Endothelial cell of umbilical vein (primary cell): Measurements from ENCODE around the gene SORCS3.

Source experiments
- EZH2 ChIP-seq: IDR thresholded peaks from 2 replicates; pipeline ENCODE4 v1.6.1; 2012; ENCODE audit warnings: borderline replicate concordance, low read depth, mild to moderate bottlenecking, moderate library complexity, low read length, inconsistent platforms; ENCODE audit not compliant: severe bottlenecking
- FOS ChIP-seq: IDR thresholded peaks from 2 replicates; pipeline ENCODE4 v1.6.1; 2011; ENCODE audit warnings: mild to moderate bottlenecking, low read length, moderate library complexity, borderline replicate concordance; ENCODE audit not compliant: insufficient read depth
- GATA2 ChIP-seq: IDR thresholded peaks from 2 replicates; pipeline ENCODE4 v1.7.0; 2011; ENCODE audit warnings: low read depth, mild to moderate bottlenecking, moderate library complexity, mixed read lengths, low read length; ENCODE audit not compliant: insufficient read length, insufficient read depth
- JUN ChIP-seq: IDR thresholded peaks from 2 replicates; pipeline ENCODE4 v1.6.1; 2011; ENCODE audit warnings: borderline replicate concordance, low read depth; ENCODE audit not compliant: insufficient read length, insufficient read depth
- MYC ChIP-seq: IDR thresholded peaks from one replicate; pipeline ENCODE4 v1.6.1; 2011; ENCODE audit warnings: mild to moderate bottlenecking, low read depth, low read length
- POLR2A ChIP-seq: IDR thresholded peaks from 2 replicates; pipeline ENCODE4 v1.6.1; 2012; ENCODE audit warnings: low read depth, mild to moderate bottlenecking, control low read depth, low read length
- POLR2AphosphoS5 ChIP-seq: IDR thresholded peaks from 2 replicates; pipeline ENCODE4 v1.6.1; 2012; ENCODE audit warnings: low read depth, mild to moderate bottlenecking, control low read depth, low read length, moderate library complexity; ENCODE audit not compliant: insufficient read depth
- TF ChIP-seq, protein P1 (sequence below), 2 donors: IDR thresholded peaks; 1 replicate in 1 of 2; 2 replicates in 1 of 2; pipeline ENCODE4 v1.5.1; 2011; ENCODE audit warnings: low read length in 2 of 2, mild to moderate bottlenecking in 2 of 2, moderate library complexity in 2 of 2, control low read depth in 1 of 2, inconsistent platforms in 1 of 2, low read depth in 1 of 2; ENCODE audit not compliant: insufficient read depth in 1 of 2; ENCODE audit errors: extremely low read depth in 1 of 2
- TF ChIP-seq, protein P2 (sequence below): IDR thresholded peaks from 2 replicates; pipeline ENCODE4 v1.6.1; 2011; ENCODE audit not compliant: insufficient read depth, insufficient read length

DNA sequence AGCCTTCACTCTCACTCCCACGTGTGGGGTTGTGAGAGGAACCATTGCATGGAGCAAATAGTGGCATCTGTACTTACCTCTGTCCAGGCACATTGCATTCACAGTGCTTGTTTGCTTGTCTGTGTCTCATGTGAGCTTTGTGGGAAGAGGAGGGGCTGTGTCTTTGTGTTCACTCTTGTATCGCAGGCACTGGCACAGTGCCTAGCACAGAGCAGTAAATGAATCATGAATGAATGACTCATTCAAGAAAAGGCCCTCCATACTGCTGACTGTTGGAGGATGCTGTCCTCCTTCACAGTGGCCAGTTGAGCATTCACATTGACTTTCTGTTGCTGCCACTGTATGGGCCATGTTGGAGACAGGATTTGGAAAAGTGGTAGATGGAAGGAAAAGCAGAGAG, 125.3 kb downstream of the SORCS3 start:
- no peak for TF ChIP-seq EZH2
- TF ChIP-seq, protein P1, sequence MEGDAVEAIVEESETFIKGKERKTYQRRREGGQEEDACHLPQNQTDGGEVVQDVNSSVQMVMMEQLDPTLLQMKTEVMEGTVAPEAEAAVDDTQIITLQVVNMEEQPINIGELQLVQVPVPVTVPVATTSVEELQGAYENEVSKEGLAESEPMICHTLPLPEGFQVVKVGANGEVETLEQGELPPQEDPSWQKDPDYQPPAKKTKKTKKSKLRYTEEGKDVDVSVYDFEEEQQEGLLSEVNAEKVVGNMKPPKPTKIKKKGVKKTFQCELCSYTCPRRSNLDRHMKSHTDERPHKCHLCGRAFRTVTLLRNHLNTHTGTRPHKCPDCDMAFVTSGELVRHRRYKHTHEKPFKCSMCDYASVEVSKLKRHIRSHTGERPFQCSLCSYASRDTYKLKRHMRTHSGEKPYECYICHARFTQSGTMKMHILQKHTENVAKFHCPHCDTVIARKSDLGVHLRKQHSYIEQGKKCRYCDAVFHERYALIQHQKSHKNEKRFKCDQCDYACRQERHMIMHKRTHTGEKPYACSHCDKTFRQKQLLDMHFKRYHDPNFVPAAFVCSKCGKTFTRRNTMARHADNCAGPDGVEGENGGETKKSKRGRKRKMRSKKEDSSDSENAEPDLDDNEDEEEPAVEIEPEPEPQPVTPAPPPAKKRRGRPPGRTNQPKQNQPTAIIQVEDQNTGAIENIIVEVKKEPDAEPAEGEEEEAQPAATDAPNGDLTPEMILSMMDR (IDR thresholded peaks at IDR 0.05; ENCODE audit: extremely low read depth in 1 of 2, insufficient read depth in 1 of 2, low read depth in 1 of 2, low read length in 2 of 2), result no peak
- no peak for TF ChIP-seq POLR2A
- no peak for TF ChIP-seq POLR2AphosphoS5
- no peak for TF ChIP-seq FOS
- TF ChIP-seq GATA2, result no peak
- TF ChIP-seq, protein P2, sequence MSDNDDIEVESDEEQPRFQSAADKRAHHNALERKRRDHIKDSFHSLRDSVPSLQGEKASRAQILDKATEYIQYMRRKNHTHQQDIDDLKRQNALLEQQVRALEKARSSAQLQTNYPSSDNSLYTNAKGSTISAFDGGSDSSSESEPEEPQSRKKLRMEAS, result no peak
- TF ChIP-seq MYC, result no peak
- no peak for TF ChIP-seq JUN
